SK-N-SH treated with all-trans-retinoic acid at 6 μM for 48 hours (cell line): ENCODE measurements around the gene SPRED1.

Experiments used
- ATAC-seq: fragments of 200-7000 bp; cut with Tn5 transposase; 3 replicates; pipeline ENCODE4 v1.9.1; 2020; ENCODE audit warnings: mild to moderate bottlenecking, moderate library complexity
- ARNTL ChIP-seq: fragments of 450-650 bp; formaldehyde crosslinking; IDR thresholded peaks from 2 replicates; pipeline ENCODE4 v1.5.0; 2020; ENCODE audit warnings: low read depth, mild to moderate bottlenecking, moderate library complexity, borderline replicate concordance
- BACH2 ChIP-seq: fragments of 250-450 bp; sonication (Bioruptor Pico); IDR thresholded peaks from 2 replicates; pipeline ENCODE4 v1.9.0; 2021; ENCODE audit warnings: mild to moderate bottlenecking, borderline replicate concordance
- CREB5 ChIP-seq: fragments of 250-450 bp; sonication (Bioruptor Pico); IDR thresholded peaks from 2 replicates; pipeline ENCODE4 v1.5.1; 2020; ENCODE audit warnings: low read depth, mild to moderate bottlenecking, moderate library complexity
- CSDC2 ChIP-seq: fragments of 250-450 bp; sonication (Bioruptor Pico); IDR thresholded peaks from 2 replicates; pipeline ENCODE4 v1.5.0; 2020; ENCODE audit warnings: mild to moderate bottlenecking, moderate library complexity
- CSRNP3 ChIP-seq: fragments of 250-450 bp; sonication (Bioruptor Pico); IDR thresholded peaks from 2 replicates; pipeline ENCODE4 v1.5.1; 2021; ENCODE audit warnings: mild to moderate bottlenecking, moderate library complexity
- GLIS3 ChIP-seq: fragments of 250-450 bp; sonication (Bioruptor Pico); IDR thresholded peaks from 2 replicates; pipeline ENCODE4 v1.5.0; 2020; ENCODE audit warnings: mild to moderate bottlenecking, moderate library complexity
- ISL1 ChIP-seq: fragments of 250-450 bp; sonication (Bioruptor Pico); IDR thresholded peaks from 2 replicates; pipeline ENCODE4 v2.1.2; 2022; ENCODE audit warnings: mild to moderate bottlenecking, moderate library complexity
- OSR1 ChIP-seq: fragments of 250-450 bp; sonication (Bioruptor Pico); IDR thresholded peaks from 2 replicates; pipeline ENCODE4 v1.8.0; 2022; ENCODE audit warnings: moderate library complexity, mild to moderate bottlenecking, inconsistent platforms
- POU6F1 ChIP-seq: fragments of 250-450 bp; sonication (Bioruptor Pico); IDR thresholded peaks from 2 replicates; pipeline ENCODE4 v1.8.0; 2021; ENCODE audit warnings: low read depth, mild to moderate bottlenecking, moderate library complexity, borderline replicate concordance
- PPARA ChIP-seq: fragments of 250-450 bp; sonication (Bioruptor Pico); IDR thresholded peaks from 2 replicates; pipeline ENCODE4 v1.5.0; 2020; ENCODE audit warnings: mild to moderate bottlenecking, borderline replicate concordance
- RARB ChIP-seq: fragments of 250-450 bp; sonication (Bioruptor Pico); IDR thresholded peaks from 2 replicates; pipeline ENCODE4 v1.8.0; 2021; ENCODE audit warnings: mild to moderate bottlenecking, moderate library complexity
- SNAI2 ChIP-seq: fragments of 250-450 bp; sonication (Bioruptor Pico); IDR thresholded peaks from 2 replicates; pipeline ENCODE4 v1.5.0; 2020; ENCODE audit warnings: mild to moderate bottlenecking, moderate library complexity
- TCF4 ChIP-seq: fragments of 250-450 bp; sonication (Bioruptor Pico); IDR thresholded peaks from 2 replicates; pipeline ENCODE4 v1.8.0; 2021; ENCODE audit warnings: mild to moderate bottlenecking, moderate library complexity, borderline replicate concordance
- TSHZ2 ChIP-seq: fragments of 250-450 bp; sonication (Bioruptor Pico); IDR thresholded peaks from 2 replicates; pipeline ENCODE4 v1.5.0; 2020; ENCODE audit warnings: mild to moderate bottlenecking, moderate library complexity
- ZC3H10 ChIP-seq: fragments of 250-450 bp; sonication (Bioruptor Pico); IDR thresholded peaks from 2 replicates; pipeline ENCODE4 v1.5.1; 2021; ENCODE audit warnings: mild to moderate bottlenecking, moderate library complexity
- ZFP3 ChIP-seq: fragments of 250-450 bp; sonication (Bioruptor Pico); IDR thresholded peaks from 2 replicates; pipeline ENCODE4 v1.5.0; 2020; ENCODE audit warnings: mild to moderate bottlenecking, moderate library complexity
- ZNF565 ChIP-seq: fragments of 450-650 bp; formaldehyde crosslinking; conservative IDR thresholded peaks from 2 replicates; pipeline ENCODE4 v1.5.0; 2020; ENCODE audit warnings: low read depth, mild to moderate bottlenecking, moderate library complexity
- ZNF70 ChIP-seq: fragments of 450-650 bp; formaldehyde crosslinking; IDR thresholded peaks from 2 replicates; pipeline ENCODE4 v1.5.0; 2020; ENCODE audit warnings: mild to moderate bottlenecking, moderate library complexity
- ZNF8 ChIP-seq: fragments of 450-650 bp; formaldehyde crosslinking; IDR thresholded peaks from 2 replicates; pipeline ENCODE4 v1.5.0; 2020; ENCODE audit warnings: mild to moderate bottlenecking, moderate library complexity

The SPRED1 gene

GRCh38 chr15:38216763-38217162 is 35.9 kb upstream of the SPRED1 start:
- no peak for TF ChIP-seq OSR1 (CRISPR knock-in tag)
- no peak for TF ChIP-seq ZNF565 (CRISPR knock-in tag)
- no peak for TF ChIP-seq ZFP3 (CRISPR knock-in tag)
- TF ChIP-seq CSRNP3 (CRISPR knock-in tag): no peak
- no peak for TF ChIP-seq CREB5 (CRISPR knock-in tag)
- no peak for TF ChIP-seq ISL1 (CRISPR knock-in tag)
- TF ChIP-seq CSDC2 (CRISPR knock-in tag): no peak
- TF ChIP-seq ZC3H10 (CRISPR knock-in tag): no peak
- no peak for TF ChIP-seq RARB
- TF ChIP-seq ZNF8: no peak
- TF ChIP-seq TCF4 (CRISPR knock-in tag): no peak
- TF ChIP-seq BACH2 (CRISPR knock-in tag): no peak
- TF ChIP-seq POU6F1 (CRISPR knock-in tag): no peak
- no peak for TF ChIP-seq ARNTL (CRISPR knock-in tag)
- TF ChIP-seq TSHZ2 (CRISPR knock-in tag): no peak
- TF ChIP-seq, all 23 proteins: peak for 0
- ATAC-seq: no peak

- no peak for TF ChIP-seq CSRNP3 (CRISPR knock-in tag)
- no peak for TF ChIP-seq SNAI2
- TF ChIP-seq BACH2 (CRISPR knock-in tag): no peak
- no peak for TF ChIP-seq ARNTL (CRISPR knock-in tag)
- no peak for TF ChIP-seq CSDC2 (CRISPR knock-in tag)
- TF ChIP-seq CREB5 (CRISPR knock-in tag): no peak
- TF ChIP-seq PPARA: no peak
- no peak for TF ChIP-seq ZFP3 (CRISPR knock-in tag)
- TF ChIP-seq ZNF70 (CRISPR knock-in tag): no peak
- no peak for TF ChIP-seq ZNF565 (CRISPR knock-in tag)
- TF ChIP-seq ZC3H10 (CRISPR knock-in tag): no peak
- TF ChIP-seq RARB: no peak
- TF ChIP-seq TSHZ2 (CRISPR knock-in tag): no peak
- TF ChIP-seq GLIS3 (CRISPR knock-in tag): no peak
- TF ChIP-seq ZNF8: no peak
- TF ChIP-seq ISL1 (CRISPR knock-in tag): no peak
- TF ChIP-seq, all 23 proteins: peak for 0
- ATAC-seq: peak; percentile 53
Measured at GRCh38 chr15:38217191-38217595, 35.4 kb upstream of the SPRED1 start.
